T1000 (cell line): Measurements from ENCODE around the gene KRTAP3-1.
"Not testable (repeated sequence)": the region's sequence is repeated elsewhere in the genome, so short reads cannot be mapped to it uniquely, and the experiment has no call there.

Experiments used
- DNase-seq: peaks from one replicate; lab custom pipeline; 2025; ENCODE audit warnings: mixed read lengths; lab: John Stamatoyannopoulos, UW

The KRTAP3-1 gene

GRCh38 chr17:41008811-41009210, at the start of gene KRTAP3-1:
Gene KRTAP3-1, minus strand, starts transcription at chr17:41009128. Its CDS starts 54 bp downstream, at chr17:41009074.
- DNase-seq: no peak

GRCh38 chr17:41057547-41057946, 48.6 kb upstream of the KRTAP3-1 start:
- DNase-seq: no peak

- DNase-seq: not testable (repeated sequence)
Observed at GRCh38 chr17:41055130-41055529, 46.2 kb upstream of the KRTAP3-1 start, which contains the start of gene KRTAP2-2. Gene KRTAP2-2, minus strand, starts transcription at chr17:41055230. Its CDS starts 19 bp downstream, at chr17:41055211.

- DNase-seq: not testable (repeated sequence)
Observed at GRCh38 chr17:41054556-41054955, 45.6 kb upstream of the KRTAP3-1 start.

- DNase-seq: no peak
Observed at GRCh38 chr17:41054025-41054424, 45.1 kb upstream of the KRTAP3-1 start.

- DNase-seq: no peak
Observed at GRCh38 chr17:41052566-41052965, 43.6 kb upstream of the KRTAP3-1 start.

- no peak for DNase-seq
Observed at GRCh38 chr17:41049110-41049509, 40.2 kb upstream of the KRTAP3-1 start.

- peak; percentile 20 for DNase-seq
Observed at GRCh38 chr17:41048441-41048840, 39.5 kb upstream of the KRTAP3-1 start.

GRCh38 chr17:41046735-41047465, 38.0 kb upstream of the KRTAP3-1 start, which contains the start of gene KRTAP2-1:
Gene KRTAP2-1, minus strand, starts transcription at chr17:41047316. Its CDS starts 49 bp downstream, at chr17:41047267.
- DNase-seq: not testable (repeated sequence)

- DNase-seq: no peak
Observed at GRCh38 chr17:41042953-41043352, 34.0 kb upstream of the KRTAP3-1 start.

GRCh38 chr17:41040783-41041571, 32.0 kb upstream of the KRTAP3-1 start, which contains the start of gene KRTAP1-1:
Gene KRTAP1-1, minus strand, starts transcription at chr17:41041450. Its CDS starts 53 bp downstream, at chr17:41041397.
- not testable (repeated sequence) for DNase-seq

- no peak for DNase-seq
Observed at GRCh38 chr17:41037853-41038350, 29.0 kb upstream of the KRTAP3-1 start.

GRCh38 chr17:41034346-41034935, 25.5 kb upstream of the KRTAP3-1 start, which contains the start of gene KRTAP1-3:
Gene KRTAP1-3, minus strand, starts transcription at chr17:41034874. Its CDS starts 53 bp downstream, at chr17:41034821.
- DNase-seq: not testable (repeated sequence)

GRCh38 chr17:41029633-41030245, 20.8 kb upstream of the KRTAP3-1 start, which contains the start of gene KRTAP1-4:
Gene KRTAP1-4, minus strand, starts transcription at chr17:41030195. Its CDS starts 117 bp downstream, at chr17:41030078.
- DNase-seq: no peak

- DNase-seq: peak; percentile 45
Observed at GRCh38 chr17:41026715-41027471, 18.0 kb upstream of the KRTAP3-1 start, which contains the start of gene KRTAP1-5. Gene KRTAP1-5, minus strand, starts transcription at chr17:41027208. Its CDS starts 53 bp downstream, at chr17:41027155.

- DNase-seq: no peak
Observed at GRCh38 chr17:41024697-41025096, 15.8 kb upstream of the KRTAP3-1 start.

GRCh38 chr17:41020336-41020735, 11.4 kb upstream of the KRTAP3-1 start:
- no peak for DNase-seq

- no peak for DNase-seq
Observed at GRCh38 chr17:41019415-41019814, 10.5 kb upstream of the KRTAP3-1 start.

- DNase-seq: no peak
Observed at GRCh38 chr17:41018541-41018940, 9.6 kb upstream of the KRTAP3-1 start.

- DNase-seq: no peak
Observed at GRCh38 chr17:41016578-41017215, 7.8 kb upstream of the KRTAP3-1 start.
